ENCODE measurements around the gene ARMCX2.
A peak's percentile ranks its signal among the peaks of the same experiment; 100 is the strongest.
"Not testable (repeated sequence)": the region's sequence is repeated elsewhere in the genome, so short reads cannot be mapped to it uniquely, and the experiment has no call there.

Gene ARMCX2

DNA sequence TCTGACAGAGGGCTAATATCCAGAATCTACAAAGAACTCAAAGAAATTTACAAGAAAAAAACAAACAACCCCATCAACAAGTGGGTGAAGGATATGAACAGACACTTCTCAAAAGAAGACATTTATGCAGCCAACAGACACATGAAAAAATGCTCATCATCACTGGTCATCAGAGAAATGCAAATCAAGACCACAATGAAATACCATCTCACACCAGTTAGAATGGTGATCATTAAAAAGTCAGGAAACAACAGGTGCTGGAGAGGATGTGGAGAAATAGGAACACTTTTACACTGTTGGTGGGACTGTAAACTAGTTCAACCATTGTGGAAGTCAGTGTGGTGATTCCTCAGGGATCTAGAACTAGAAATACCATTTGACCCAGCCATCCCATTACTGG is 11.9 kb downstream of the ARMCX2 start:
- not testable (repeated sequence) for H3K9me3 Mint-ChIP-seq; H3K27ac Mint-ChIP-seq; H3K36me3 Mint-ChIP-seq (ENCODE audit: low read depth); H3K4me1 Mint-ChIP-seq (ENCODE audit: low read depth); DNase-seq; H3K4me3 Mint-ChIP-seq; H3K27me3 Mint-ChIP-seq

DNA sequence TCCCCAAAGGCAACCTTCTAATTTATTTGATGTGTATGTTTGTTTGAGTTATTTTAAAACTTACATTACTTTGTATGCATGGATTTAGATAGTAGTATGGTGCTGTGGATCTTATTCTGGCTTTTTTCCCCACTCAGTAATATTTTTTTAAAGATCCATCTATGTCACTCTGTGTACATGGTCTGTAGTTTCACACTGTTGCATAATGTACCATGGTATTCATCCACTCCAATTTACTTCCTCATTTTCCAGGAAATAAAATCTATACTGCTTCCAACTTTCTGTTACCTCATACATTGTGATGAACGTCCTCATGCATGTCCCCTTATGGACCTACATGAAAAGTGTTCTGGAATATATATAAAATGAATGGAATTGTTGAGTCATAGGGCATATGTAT is 17.6 kb downstream of the ARMCX2 start:
- Mint-ChIP-seq H3K27ac (no peak overlapping the region), H3K4me3 (no peak overlapping the region), H3K27me3 (peaks cover 9% of the 10 kb centered on the region), H3K9me3 (no peaks in the 10 kb centered on the region), H3K36me3 (ENCODE audit: low read depth) (no peaks in the 10 kb centered on the region), H3K4me1 (ENCODE audit: low read depth) (no peaks in the 10 kb centered on the region)
- no peak for DNase-seq

DNA sequence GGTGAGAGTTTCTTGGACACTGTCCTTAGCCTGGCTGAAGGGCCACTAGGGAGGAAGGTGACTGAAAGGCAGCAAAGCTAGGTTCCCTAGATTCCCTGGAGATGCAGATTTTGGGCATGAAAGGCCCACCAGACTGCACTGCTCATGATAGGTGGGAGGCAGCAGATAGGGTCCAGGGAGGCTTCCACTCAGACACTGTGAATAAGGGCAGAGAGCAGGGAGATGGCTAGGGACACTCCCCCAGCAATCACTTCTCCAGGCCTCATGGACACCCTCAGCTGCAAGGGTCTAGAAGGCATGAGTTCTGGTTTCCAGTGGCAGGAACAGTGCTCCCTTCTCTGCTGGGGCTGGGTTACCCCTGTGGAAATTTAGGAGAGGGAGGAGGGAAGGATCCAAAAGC is 20.1 kb downstream of the ARMCX2 start:
- Mint-ChIP-seq H3K4me3 (no peak overlapping the region), H3K4me1 (ENCODE audit: low read depth) (no peaks in the 10 kb centered on the region), H3K36me3 (ENCODE audit: low read depth) (no peaks in the 10 kb centered on the region), H3K27me3 (peaks cover 9% of the 10 kb centered on the region), H3K9me3 (no peaks in the 10 kb centered on the region), H3K27ac (no peak overlapping the region)
- no peak for DNase-seq

DNA sequence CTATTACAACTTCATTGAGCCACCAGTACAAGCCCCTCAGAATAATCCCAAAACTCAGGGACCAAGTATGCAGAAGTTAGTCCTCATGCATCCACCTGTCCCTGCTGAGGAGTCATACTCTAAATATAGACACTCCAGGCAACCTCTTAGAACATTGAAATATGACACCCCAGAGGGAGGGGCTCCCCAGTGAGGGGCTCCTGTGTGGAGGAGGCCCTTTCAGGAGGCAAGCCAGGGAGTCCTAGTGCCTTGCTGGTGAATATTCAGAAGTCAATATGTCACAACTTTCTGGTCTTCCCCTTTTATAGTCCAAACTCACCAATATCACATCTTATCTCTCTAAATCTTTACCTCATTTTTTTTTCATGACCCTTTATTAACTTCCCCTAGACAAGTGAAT is 40.3 kb downstream of the ARMCX2 start:
- peaks cover 45% of the 10 kb centered on the region for H3K4me1 Mint-ChIP-seq (ENCODE audit: low read depth)
- peak overlapping the region; percentile 34 for H3K27ac Mint-ChIP-seq
- no peaks in the 10 kb centered on the region for H3K9me3 Mint-ChIP-seq
- H3K36me3 Mint-ChIP-seq (ENCODE audit: low read depth): peaks cover 28% of the 10 kb centered on the region
- no peak overlapping the region for H3K4me3 Mint-ChIP-seq
- DNase-seq: no peak
- peaks cover 22% of the 10 kb centered on the region for H3K27me3 Mint-ChIP-seq

DNA sequence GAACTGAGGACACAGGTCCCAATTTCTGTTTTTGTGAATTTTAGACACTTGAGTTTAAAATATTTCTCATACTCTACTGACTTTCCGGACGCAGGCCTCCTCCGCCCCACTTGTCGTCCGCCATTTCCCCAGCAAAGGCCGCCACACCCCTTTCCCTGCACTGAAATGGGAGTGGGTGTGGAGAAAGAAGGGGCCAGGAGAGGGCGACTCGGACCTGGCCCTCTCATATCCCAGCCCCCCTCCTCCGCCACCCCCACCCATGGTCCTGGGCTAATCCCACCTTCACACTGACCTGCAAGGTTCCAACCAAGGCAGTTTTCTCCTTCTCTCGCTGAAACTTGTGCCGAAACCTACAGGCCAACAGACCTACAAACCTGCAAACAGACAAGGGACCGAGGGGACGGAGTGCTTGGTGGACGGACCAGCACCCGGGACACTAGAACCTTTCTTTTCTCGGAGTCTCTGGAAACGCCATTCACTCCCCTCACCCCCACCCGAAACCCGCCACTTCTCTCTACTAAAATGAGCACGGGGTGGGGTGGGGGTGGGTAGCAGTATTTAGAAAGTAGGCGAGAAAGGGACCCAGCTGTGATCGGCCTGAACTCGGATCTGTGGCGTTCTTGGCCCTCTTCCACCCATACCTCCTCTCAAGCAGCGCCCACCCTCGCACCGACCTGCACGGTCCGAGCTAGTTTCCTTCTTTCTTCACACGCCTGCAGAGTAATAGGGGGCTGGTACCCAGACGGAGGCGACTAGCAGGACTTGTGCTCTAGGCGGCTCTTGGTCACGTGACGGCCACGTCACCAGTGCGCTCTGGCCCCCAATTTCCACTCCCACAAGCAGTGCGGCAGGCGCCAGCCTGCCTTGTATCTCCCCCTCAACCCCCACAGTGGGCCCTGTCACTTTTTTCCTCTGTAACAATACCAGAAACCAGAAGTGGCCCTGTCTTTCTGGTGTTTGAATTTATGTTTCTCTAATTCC is 42.1 kb downstream of the ARMCX2 start, which contains the start of gene ARMCX6:
Gene ARMCX6 (minus strand): TSS at position 790 of the 981 bp plus-strand sequence. CDS start 1,380 bp downstream, outside the sequence.
- no peaks in the 10 kb centered on the region for H3K9me3 Mint-ChIP-seq
- peak; percentile 77 for DNase-seq
- H3K27me3 Mint-ChIP-seq: peaks cover 14% of the 10 kb centered on the region
- H3K36me3 Mint-ChIP-seq (ENCODE audit: low read depth): peaks cover 14% of the 10 kb centered on the region
- H3K27ac Mint-ChIP-seq: peak within 1 kb of the TSS; percentile 90
- peaks cover 40% of the 10 kb centered on the region for H3K4me1 Mint-ChIP-seq (ENCODE audit: low read depth)
- H3K4me3 Mint-ChIP-seq: peak within 1 kb of the TSS; percentile 88

DNA sequence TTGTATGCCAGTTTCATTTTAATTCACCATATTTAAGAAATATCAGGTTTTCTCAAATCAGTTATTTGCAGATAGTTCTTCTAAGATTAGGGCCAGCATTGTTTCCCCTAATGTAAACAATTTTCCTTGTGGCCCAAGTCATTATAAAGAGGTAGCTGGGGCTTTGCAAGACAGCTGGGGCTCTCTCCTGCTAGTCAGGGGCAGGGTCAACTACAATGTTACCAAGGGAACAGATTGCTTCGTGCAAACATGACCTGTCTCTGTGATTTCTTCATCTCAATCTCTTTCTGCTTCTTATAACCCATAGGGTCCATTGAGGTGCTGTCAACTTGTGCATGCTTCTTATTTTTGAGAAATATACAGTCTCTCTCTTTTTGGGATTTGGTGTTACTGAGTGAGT is 53.9 kb downstream of the ARMCX2 start:
- peaks cover 21% of the 10 kb centered on the region for H3K27me3 Mint-ChIP-seq
- no peaks in the 10 kb centered on the region for H3K4me1 Mint-ChIP-seq (ENCODE audit: low read depth)
- no peaks in the 10 kb centered on the region for H3K36me3 Mint-ChIP-seq (ENCODE audit: low read depth)
- H3K4me3 Mint-ChIP-seq: no peak overlapping the region
- H3K9me3 Mint-ChIP-seq: no peaks in the 10 kb centered on the region
- DNase-seq: no peak
- no peak overlapping the region for H3K27ac Mint-ChIP-seq
